ENCODE data around the gene NKG7.

The NKG7 gene

GRCh38 chr19:51357952-51358351 lies 14.5 kb downstream of the NKG7 start:
- no peak for DNase-seq

GRCh38 chr19:51356159-51356801 lies 16.2 kb downstream of the NKG7 start:
- no peak for DNase-seq

- no peak for DNase-seq
Measured at GRCh38 chr19:51354742-51355148, 17.7 kb downstream of the NKG7 start.

- no peak for DNase-seq
Measured at GRCh38 chr19:51354103-51354741, 18.2 kb downstream of the NKG7 start.

GRCh38 chr19:51352783-51353360 lies 19.6 kb downstream of the NKG7 start:
- DNase-seq = no peak

GRCh38 chr19:51351266-51351990 lies 21.0 kb downstream of the NKG7 start:
- DNase-seq = no peak

GRCh38 chr19:51347209-51347928 lies 25.1 kb downstream of the NKG7 start:
- no peak for DNase-seq

- no peak for DNase-seq
Measured at GRCh38 chr19:51346742-51347141, 25.7 kb downstream of the NKG7 start.

GRCh38 chr19:51345076-51345620 lies 27.3 kb downstream of the NKG7 start:
- DNase-seq = no peak

GRCh38 chr19:51342631-51343569 lies 29.6 kb downstream of the NKG7 start:
- DNase-seq = no peak

- no peak for DNase-seq
Measured at GRCh38 chr19:51341976-51342580, 30.4 kb downstream of the NKG7 start, which contains the start of gene VSIG10L. Gene VSIG10L (minus strand): TSS chr19:51342139. CDS start chr19:51342124, 15 bp downstream.

- DNase-seq = no peak
Measured at GRCh38 chr19:51341066-51341465, 31.4 kb downstream of the NKG7 start.

- DNase-seq = peak; percentile 73
Measured at GRCh38 chr19:51339687-51340656, 32.5 kb downstream of the NKG7 start.

- DNase-seq = no peak
Measured at GRCh38 chr19:51339313-51339686, 33.2 kb downstream of the NKG7 start.

GRCh38 chr19:51338563-51339312 lies 33.7 kb downstream of the NKG7 start:
- DNase-seq = peak; percentile 78

- no peak for DNase-seq
Measured at GRCh38 chr19:51337861-51338562, 34.4 kb downstream of the NKG7 start.

- no peak for DNase-seq
Measured at GRCh38 chr19:51337141-51337860, 35.2 kb downstream of the NKG7 start.

Measured in effector CD4-positive, alpha-beta T cell (primary cell).